ENCODE data around the gene GPR84. TPM values are rescaled to one million over a fixed set of nuclear protein-coding genes. Genes with fewer than 3 reads are reported as not detected.
"Not testable (repeated sequence)": the region's sequence is repeated elsewhere in the genome, so short reads cannot be mapped to it uniquely, and the experiment has no call there.

The GPR84 gene
- total and polyA plus RNA-seq, 9 of the 15 experiments (the other 6 are each of a cell fraction or from before 2014, with no cell fraction given) = 0.07 to 0.18 (median 0.11) TPM; not detected in 5

GRCh38 chr12:54325442-54326109 lies 38.7 kb downstream of the GPR84 start (continued):
- TF ChIP-seq, protein P1, sequence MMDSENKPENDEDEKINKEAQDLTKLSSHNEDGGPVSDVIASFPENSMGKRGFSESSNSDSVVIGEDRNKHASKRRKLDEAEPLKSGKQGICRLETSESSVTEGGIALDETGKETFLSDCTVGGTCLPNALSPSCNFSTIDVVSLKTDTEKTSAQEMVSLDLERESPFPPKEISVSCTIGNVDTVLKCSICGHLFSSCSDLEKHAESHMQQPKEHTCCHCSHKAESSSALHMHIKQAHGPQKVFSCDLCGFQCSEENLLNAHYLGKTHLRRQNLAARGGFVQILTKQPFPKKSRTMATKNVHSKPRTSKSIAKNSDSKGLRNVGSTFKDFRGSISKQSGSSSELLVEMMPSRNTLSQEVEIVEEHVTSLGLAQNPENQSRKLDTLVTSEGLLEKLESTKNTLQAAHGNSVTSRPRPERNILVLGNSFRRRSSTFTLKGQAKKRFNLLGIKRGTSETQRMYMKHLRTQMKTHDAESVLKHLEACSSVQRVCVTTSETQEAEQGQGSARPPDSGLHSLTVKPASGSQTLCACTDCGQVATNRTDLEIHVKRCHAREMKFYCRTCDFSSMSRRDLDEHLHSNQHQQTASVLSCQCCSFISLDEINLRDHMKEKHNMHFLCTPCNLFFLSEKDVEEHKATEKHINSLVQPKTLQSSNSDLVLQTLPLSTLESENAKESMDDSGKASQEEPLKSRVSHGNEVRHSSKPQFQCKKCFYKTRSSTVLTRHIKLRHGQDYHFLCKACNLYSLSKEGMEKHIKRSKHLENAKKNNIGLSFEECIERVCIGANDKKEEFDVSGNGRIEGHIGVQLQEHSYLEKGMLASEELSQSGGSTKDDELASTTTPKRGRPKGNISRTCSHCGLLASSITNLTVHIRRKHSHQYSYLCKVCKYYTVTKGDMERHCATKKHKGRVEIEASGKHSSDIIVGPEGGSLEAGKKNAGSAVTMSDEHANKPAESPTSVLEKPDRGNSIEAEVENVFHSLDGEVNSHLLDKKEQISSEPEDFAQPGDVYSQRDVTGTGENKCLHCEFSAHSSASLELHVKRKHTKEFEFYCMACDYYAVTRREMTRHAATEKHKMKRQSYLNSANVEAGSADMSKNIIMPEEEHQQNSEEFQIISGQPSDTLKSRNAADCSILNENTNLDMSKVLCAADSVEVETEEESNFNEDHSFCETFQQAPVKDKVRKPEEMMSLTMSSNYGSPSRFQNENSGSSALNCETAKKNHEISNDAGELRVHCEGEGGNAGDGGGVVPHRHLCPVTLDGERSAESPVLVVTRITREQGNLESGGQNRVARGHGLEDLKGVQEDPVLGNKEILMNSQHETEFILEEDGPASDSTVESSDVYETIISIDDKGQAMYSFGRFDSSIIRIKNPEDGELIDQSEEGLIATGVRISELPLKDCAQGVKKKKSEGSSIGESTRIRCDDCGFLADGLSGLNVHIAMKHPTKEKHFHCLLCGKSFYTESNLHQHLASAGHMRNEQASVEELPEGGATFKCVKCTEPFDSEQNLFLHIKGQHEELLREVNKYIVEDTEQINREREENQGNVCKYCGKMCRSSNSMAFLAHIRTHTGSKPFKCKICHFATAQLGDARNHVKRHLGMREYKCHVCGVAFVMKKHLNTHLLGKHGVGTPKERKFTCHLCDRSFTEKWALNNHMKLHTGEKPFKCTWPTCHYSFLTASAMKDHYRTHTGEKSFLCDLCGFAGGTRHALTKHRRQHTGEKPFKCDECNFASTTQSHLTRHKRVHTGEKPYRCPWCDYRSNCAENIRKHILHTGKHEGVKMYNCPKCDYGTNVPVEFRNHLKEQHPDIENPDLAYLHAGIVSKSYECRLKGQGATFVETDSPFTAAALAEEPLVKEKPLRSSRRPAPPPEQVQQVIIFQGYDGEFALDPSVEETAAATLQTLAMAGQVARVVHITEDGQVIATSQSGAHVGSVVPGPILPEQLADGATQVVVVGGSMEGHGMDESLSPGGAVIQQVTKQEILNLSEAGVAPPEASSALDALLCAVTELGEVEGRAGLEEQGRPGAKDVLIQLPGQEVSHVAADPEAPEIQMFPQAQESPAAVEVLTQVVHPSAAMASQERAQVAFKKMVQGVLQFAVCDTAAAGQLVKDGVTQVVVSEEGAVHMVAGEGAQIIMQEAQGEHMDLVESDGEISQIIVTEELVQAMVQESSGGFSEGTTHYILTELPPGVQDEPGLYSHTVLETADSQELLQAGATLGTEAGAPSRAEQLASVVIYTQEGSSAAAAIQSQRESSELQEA (IDR thresholded peaks at IDR 0.05; ENCODE audit: low read depth) = 0 out of 2 replicates have a peak, but pooled peaks have one; percentile 23
- TF ChIP-seq, protein P2, sequence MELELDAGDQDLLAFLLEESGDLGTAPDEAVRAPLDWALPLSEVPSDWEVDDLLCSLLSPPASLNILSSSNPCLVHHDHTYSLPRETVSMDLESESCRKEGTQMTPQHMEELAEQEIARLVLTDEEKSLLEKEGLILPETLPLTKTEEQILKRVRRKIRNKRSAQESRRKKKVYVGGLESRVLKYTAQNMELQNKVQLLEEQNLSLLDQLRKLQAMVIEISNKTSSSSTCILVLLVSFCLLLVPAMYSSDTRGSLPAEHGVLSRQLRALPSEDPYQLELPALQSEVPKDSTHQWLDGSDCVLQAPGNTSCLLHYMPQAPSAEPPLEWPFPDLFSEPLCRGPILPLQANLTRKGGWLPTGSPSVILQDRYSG (tag; conservative IDR thresholded peaks at IDR 0.05; ENCODE audit: low read depth) = peak; percentile 70; the same call in 1 of the 2 replicates
- TF ChIP-seq BHLHE40 (IDR thresholded peaks at IDR 0.05; ENCODE audit: low read length) (0 out of 2 replicates have a peak, but pooled peaks have one; percentile 23), ZNF175 (CRISPR knock-in tag; IDR thresholded peaks at IDR 0.05; ENCODE audit: low read depth) (peak; percentile 54; the same call in 1 of the 2 replicates), THRAP3 (IDR thresholded peaks at IDR 0.05; ENCODE audit: borderline replicate concordance) (0 out of 2 replicates have a peak, but pooled peaks have one; percentile 79), MYC (IDR thresholded peaks at IDR 0.05; ENCODE audit: low read depth, low read length) (peak; percentile 75), NFRKB (IDR thresholded peaks at IDR 0.05; ENCODE audit: low read depth) (peak; percentile 97; the same call in 1 of the 2 replicates), LARP7 (IDR thresholded peaks at IDR 0.05) (peak; percentile 70; the same call in 1 of the 2 replicates), ZNF395 (CRISPR knock-in tag; IDR thresholded peaks at IDR 0.05) (peak; percentile 78; the same call in 1 of the 2 replicates), ZNF717 (CRISPR knock-in tag; IDR thresholded peaks at IDR 0.05) (0 out of 2 replicates have a peak, but pooled peaks have one; percentile 52)
- TF ChIP-seq MYC (CRISPR knock-in tag; IDR thresholded peaks at IDR 0.05; ENCODE audit: borderline replicate concordance, low read depth) = not testable (repeated sequence)

All from K562 (cell line).